GM12892 (cell line): ENCODE results near the gene PNKD.

Source experiments
- POLR2A ChIP-seq: IDR thresholded peaks from 2 replicates; pipeline ENCODE4 v1.6.1; 2011; ENCODE audit warnings: low read depth, low read length, control low read depth
- POLR2AphosphoS5 ChIP-seq: IDR thresholded peaks from 2 replicates; pipeline ENCODE4 v1.6.1; 2011; ENCODE audit warnings: low read depth, low read length, control low read depth
- TAF1 ChIP-seq: IDR thresholded peaks from 2 replicates; pipeline ENCODE4 v1.6.1; 2011; ENCODE audit warnings: low read depth, mild to moderate bottlenecking, control low read depth, low read length, borderline replicate concordance

DNA sequence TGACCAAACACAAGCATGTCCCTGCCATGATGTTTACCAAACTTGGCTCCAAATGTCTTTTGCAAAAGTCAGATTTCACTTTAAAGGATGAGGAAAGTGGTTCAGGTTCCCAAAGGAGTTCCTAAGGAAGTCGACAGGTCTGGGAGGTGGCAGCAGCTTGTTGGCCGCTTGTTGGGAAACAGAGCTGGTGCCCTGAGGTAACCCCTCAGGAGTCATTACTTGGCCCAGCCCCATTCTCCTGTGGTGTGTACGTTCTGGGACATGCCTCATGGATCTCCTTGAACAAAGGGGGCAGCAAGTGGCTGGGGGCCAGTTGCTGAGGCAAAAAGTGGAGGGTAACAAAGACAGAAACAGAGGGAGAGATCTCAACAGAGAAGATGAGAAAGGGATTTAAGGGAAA lies 11.1 kb downstream of the PNKD start:
- no peak for TF ChIP-seq POLR2AphosphoS5
- TF ChIP-seq TAF1 = no peak
- TF ChIP-seq POLR2A = no peak
